AG09309 (cell line): ENCODE measurements around the gene GJD3.

Experiments
- DNase-seq: peaks from one replicate; pipeline ENCODE4 v3.0.0-alpha.2; 2010; ENCODE audit warnings: low read depth
- H3K4me3 ChIP-seq: 2 replicates; pipeline ENCODE4 v1.5.1; 2011; ENCODE audit warnings: mild to moderate bottlenecking, low read depth, low read length, moderate library complexity; ENCODE audit not compliant: control insufficient read depth
- CTCF ChIP-seq: IDR thresholded peaks from 2 replicates; pipeline ENCODE4 v1.5.1; 2011; ENCODE audit warnings: mild to moderate bottlenecking, low read depth, low read length, inconsistent platforms; ENCODE audit not compliant: insufficient read depth, control insufficient read depth; ENCODE audit errors: missing control alignments

GJD3 gene

GRCh38 chr17:40345994-40346764 lies 18.4 kb downstream of the GJD3 start:
- no peak for TF ChIP-seq CTCF
- no peak for DNase-seq
- peak overlapping the region; percentile 47 for H3K4me3 ChIP-seq

GRCh38 chr17:40345161-40345993 lies 19.2 kb downstream of the GJD3 start:
- peak overlapping the region; percentile 47 for H3K4me3 ChIP-seq
- no peak for DNase-seq
- TF ChIP-seq CTCF: no peak

GRCh38 chr17:40344421-40345160 lies 19.9 kb downstream of the GJD3 start:
- no peak for DNase-seq
- TF ChIP-seq CTCF: no peak
- peak overlapping the region; percentile 47 for H3K4me3 ChIP-seq

- no peak for TF ChIP-seq CTCF
- peak overlapping the region; percentile 52 for H3K4me3 ChIP-seq
- DNase-seq: no peak
Observed at GRCh38 chr17:40343219-40344119, 21.1 kb downstream of the GJD3 start.

- no peak for TF ChIP-seq CTCF
- peak overlapping the region; percentile 52 for H3K4me3 ChIP-seq
- DNase-seq: no peak
Observed at GRCh38 chr17:40342504-40343218, 21.9 kb downstream of the GJD3 start.
